ENCODE data around the gene LRRC57. TPM values are rescaled to one million over a fixed set of nuclear protein-coding genes. Genes with fewer than 3 reads are reported as not detected.

The LRRC57 gene
- total RNA-seq (2013) = 18.7 TPM
- polyA plus RNA-seq (10 to 100 TPM in 2 of 3 donors, 1 to 10 TPM in 1; 7.8 to 17.4 (median 11.2) TPM), polyA minus RNA-seq (8.6 and 9.3 TPM in 2 replicates), total RNA-seq (7.6 to 16.6 (median 10.5) reads per million in 11 experiments)

GRCh38 chr15:42548249-42549031 lies at the start of gene LRRC57, which contains the start of gene HAUS2:
TSS of gene LRRC57 (minus strand) at chr15:42548793. CDS start at chr15:42548434, 359 bp downstream.
TSS of gene HAUS2 (plus strand) at chr15:42548838. CDS start at chr15:42548873, 35 bp downstream.
- Mint-ChIP-seq H3K27me3 (ENCODE audit: low read depth in 3 of 3) (peaks cover 0 to 3% (median 0%) of the 10 kb centered on the region in 3 donors), H3K9me3 (peaks cover 0 to 2% (median 0%) of the 10 kb centered on the region in 7 donors), H3K27ac (peak within 1 kb of the TSS; percentile 93 to 99 (median 96)), H3K4me3 (peak within 1 kb of the TSS; percentile 98 to 99), H3K4me1 (peaks cover 53% of the 10 kb centered on the region), H3K36me3 (peaks cover 8 to 21% of the 10 kb centered on the region in 2 donors)
- H3K36me3 ChIP-seq (replicated peaks in 1 of 2; ENCODE audit: control insufficient read depth in 1 of 2, insufficient read depth in 2 of 2, low read length in 2 of 2) = peaks cover 6 to 9% of the 10 kb centered on the region in 2 donors
- DNase-seq = peak; percentile 78 to 80 (median 79)
- H3K4me3 ChIP-seq (replicated peaks in 1 of 3; ENCODE audit: low read depth in 2 of 3, low read length in 3 of 3) = peak within 1 kb of the TSS; percentile 59 to 99 (median 82)
- H2AFZ ChIP-seq (ENCODE audit: insufficient read depth, low read depth, low read length, poor library complexity, severe bottlenecking) = peak within 1 kb of the TSS; percentile 82
- H3K4me1 ChIP-seq (ENCODE audit: control insufficient read depth in 1 of 2, insufficient read depth in 2 of 2, low read length in 2 of 2) = peaks cover 40 to 59% of the 10 kb centered on the region in 2 donors
- intact Hi-C loops (cut with micrococcal nuclease) = loop anchor here (2.0 kb wide), 1 partner anchor 54 kb away; the partner anchor contains the start of gene SNAP23 (in 2 of the 2)
- H4K20me1 ChIP-seq (ENCODE audit: insufficient read depth, low read length) = no peaks in the 10 kb centered on the region
- peak within 1 kb of the TSS; percentile 95 for H3K4me2 ChIP-seq (replicated peaks; ENCODE audit: extremely low read depth, low read length, poor library complexity, severe bottlenecking)
- H3K9me3 ChIP-seq (replicated peaks in 1 of 2; ENCODE audit: control insufficient read depth in 1 of 2, insufficient read depth in 1 of 2, low read length in 2 of 2) = no peaks in the 10 kb centered on the region
- no peaks in the 10 kb centered on the region for H3K27me3 ChIP-seq (ENCODE audit: control insufficient read depth in 2 of 2, insufficient read depth in 2 of 2, low read length in 2 of 2)
- WGBS (ENCODE audit: insufficient coverage) = under 1% methylated on average over 71 of the region's 71 CpGs
- peak within 1 kb of the TSS; percentile 86 to 95 for H3K27ac ChIP-seq (ENCODE audit: low read depth in 1 of 2, low read length in 2 of 2)
- peak within 1 kb of the TSS; percentile 82 for H3K9ac ChIP-seq (ENCODE audit: insufficient read depth, low read length, poor library complexity, severe bottlenecking)
- no peak for TF ChIP-seq CTCF (IDR thresholded peaks at IDR 0.05)
- H3K79me2 ChIP-seq (ENCODE audit: insufficient read depth, low read length) = peaks cover 73% of the 10 kb centered on the region

GRCh38 chr15:42595626-42596240 lies 47.1 kb upstream of the LRRC57 start:
- Histone ChIP-seq H3K27ac (ENCODE audit: low read depth in 1 of 2, low read length in 2 of 2) (no peak overlapping the region), H3K4me1 (ENCODE audit: control insufficient read depth in 1 of 2, insufficient read depth in 2 of 2, low read length in 2 of 2) (no peaks in the 10 kb centered on the region), H4K20me1 (ENCODE audit: insufficient read depth, low read length) (no peaks in the 10 kb centered on the region), H3K36me3 (replicated peaks in 1 of 2; ENCODE audit: control insufficient read depth in 1 of 2, insufficient read depth in 2 of 2, low read length in 2 of 2) (no peaks in the 10 kb centered on the region), H3K9me3 (replicated peaks in 1 of 2; ENCODE audit: control insufficient read depth in 1 of 2, insufficient read depth in 1 of 2, low read length in 2 of 2) (no peaks in the 10 kb centered on the region), H3K79me2 (ENCODE audit: insufficient read depth, low read length) (no peaks in the 10 kb centered on the region), H3K4me2 (replicated peaks; ENCODE audit: extremely low read depth, low read length, poor library complexity, severe bottlenecking) (no peak overlapping the region), H3K27me3 (ENCODE audit: control insufficient read depth in 2 of 2, insufficient read depth in 2 of 2, low read length in 2 of 2) (no peaks in the 10 kb centered on the region), H3K4me3 (replicated peaks in 1 of 3; ENCODE audit: low read depth in 2 of 3, low read length in 3 of 3) (no peak overlapping the region), H3K9ac (ENCODE audit: insufficient read depth, low read length, poor library complexity, severe bottlenecking) (no peak overlapping the region), H2AFZ (ENCODE audit: insufficient read depth, low read depth, low read length, poor library complexity, severe bottlenecking) (peak overlapping the region; percentile 58)
- intact Hi-C loops (cut with micrococcal nuclease) = no loop called here
- Mint-ChIP-seq H3K36me3 (no peaks in the 10 kb centered on the region), H3K4me3 (no peak overlapping the region), H3K9me3 (no peaks in the 10 kb centered on the region), H3K27ac (no peak overlapping the region), H3K27me3 (ENCODE audit: low read depth in 3 of 3) (peaks cover 0 to 1% (median 0%) of the 10 kb centered on the region in 3 donors), H3K4me1 (no peaks in the 10 kb centered on the region)
- DNase-seq = no peak
- TF ChIP-seq CTCF (IDR thresholded peaks at IDR 0.05) = no peak
- WGBS (ENCODE audit: insufficient coverage) = 27% methylated on average over 3 of the region's 4 CpGs
